OCI-LY1 (cell line): ENCODE results near the gene RASSF9.

Source experiments
- H2AFZ ChIP-seq: fragments of 200-600 bp; sonication (generic), shearing (Covaris generic); 2 replicates; pipeline ENCODE4 v1.6.0; 2014; ENCODE audit warnings: antibody characterized with exemption, mild to moderate bottlenecking, low read length
- H3F3A ChIP-seq: fragments of 200-600 bp; sonication (generic), shearing (Covaris generic); 2 replicates; pipeline ENCODE4 v1.6.0; 2014; ENCODE audit warnings: mild to moderate bottlenecking, antibody characterized with exemption, low read length, moderate library complexity; ENCODE audit not compliant: insufficient read depth
- H3K27ac ChIP-seq: fragments of 200-600 bp; sonication (generic); 2 replicates; pipeline ENCODE4 v1.5.1; 2014; ENCODE audit warnings: low read length, mixed run types, mild to moderate bottlenecking, low read depth; ENCODE audit not compliant: poor library complexity, severe bottlenecking
- H3K27me3 ChIP-seq: fragments of 200-600 bp; sonication (generic); 2 replicates; pipeline ENCODE4 v1.6.0; 2014; ENCODE audit warnings: antibody characterized with exemption, mild to moderate bottlenecking, low read length, moderate library complexity; ENCODE audit not compliant: insufficient read depth
- H3K36me3 ChIP-seq: fragments of 200-600 bp; sonication (generic); 2 replicates; pipeline ENCODE4 v1.6.1; 2014; ENCODE audit warnings: mild to moderate bottlenecking, antibody characterized with exemption, low read length, moderate library complexity, mixed read lengths; ENCODE audit not compliant: insufficient read depth
- H3K4me1 ChIP-seq: fragments of 200-600 bp; sonication (generic); 2 replicates; pipeline ENCODE4 v1.5.1; 2014; ENCODE audit warnings: mild to moderate bottlenecking, low read length, moderate library complexity; ENCODE audit not compliant: insufficient read depth, severe bottlenecking
- H3K4me2 ChIP-seq: fragments of 200-600 bp; sonication (generic), shearing (Covaris generic); 2 replicates; pipeline ENCODE4 v1.6.1; 2014; ENCODE audit warnings: low read length
- H3K4me3 ChIP-seq: fragments of 200-600 bp; sonication (generic); 2 replicates; pipeline ENCODE4 v1.5.1; 2014; ENCODE audit warnings: low read length, low read depth, mild to moderate bottlenecking, mixed read lengths; ENCODE audit not compliant: poor library complexity, severe bottlenecking
- H3K79me2 ChIP-seq: fragments of 200-600 bp; shearing (Covaris generic); 2 replicates; pipeline ENCODE4 v1.6.1; 2016; ENCODE audit warnings: mixed run types, low read length, mixed read lengths; ENCODE audit not compliant: insufficient read depth
- H3K9ac ChIP-seq: fragments of 200-600 bp; sonication (generic), shearing (Covaris generic); 2 replicates; pipeline ENCODE4 v1.6.1; 2014; ENCODE audit warnings: mild to moderate bottlenecking, low read length, mixed read lengths
- H3K9me2 ChIP-seq: fragments of 200-600 bp; sonication (generic), shearing (Covaris generic); 2 replicates; pipeline ENCODE4 v1.6.1; 2014; ENCODE audit warnings: low read depth, mild to moderate bottlenecking, low read length, mixed read lengths
- H3K9me3 ChIP-seq: fragments of 200-600 bp; shearing (Covaris generic); 2 replicates; pipeline ENCODE4 v1.6.1; 2014; ENCODE audit warnings: low read length, mixed read lengths
- H4K20me1 ChIP-seq: fragments of 200-600 bp; sonication (generic), shearing (Covaris generic); 2 replicates; pipeline ENCODE4 v1.6.0; 2016; ENCODE audit warnings: mild to moderate bottlenecking, low read length; ENCODE audit not compliant: insufficient read depth
- EZH2 ChIP-seq: fragments of 200-600 bp; sonication (generic), shearing (Covaris generic); IDR thresholded peaks from 2 replicates; pipeline ENCODE4 v1.8.0; 2017; ENCODE audit warnings: borderline replicate concordance, mixed run types, mild to moderate bottlenecking, antibody characterized with exemption, low read length, moderate library complexity, mixed read lengths
- TF ChIP-seq, protein P1 (sequence below): fragments of 200-600 bp; sonication (generic), shearing (Covaris generic); IDR thresholded peaks from 2 replicates; pipeline ENCODE4 v1.5.1; 2017; ENCODE audit warnings: mild to moderate bottlenecking, antibody characterized with exemption, low read length, moderate library complexity, mixed read lengths

RASSF9 gene

DNA sequence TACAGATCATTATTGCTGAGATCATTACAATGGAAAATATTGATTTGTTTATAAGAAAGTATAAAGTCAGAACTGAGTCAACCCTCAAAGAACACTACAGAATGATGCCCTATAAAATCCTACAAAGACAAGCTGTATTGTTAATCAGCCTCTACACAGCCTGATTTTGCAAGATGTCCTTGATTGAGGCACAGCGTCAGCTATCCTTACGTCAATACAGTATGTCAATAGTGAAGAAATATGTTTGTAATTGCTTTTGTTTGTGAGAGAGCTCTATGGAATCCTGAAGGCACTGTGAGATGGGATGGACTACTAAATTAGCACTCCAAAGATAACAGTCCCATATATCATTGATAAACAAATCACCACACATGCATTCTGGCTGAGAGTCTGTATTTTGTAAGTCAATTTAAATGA, 70.7 kb downstream of the RASSF9 start:
- TF ChIP-seq EZH2 = no peak
- TF ChIP-seq, protein P1, sequence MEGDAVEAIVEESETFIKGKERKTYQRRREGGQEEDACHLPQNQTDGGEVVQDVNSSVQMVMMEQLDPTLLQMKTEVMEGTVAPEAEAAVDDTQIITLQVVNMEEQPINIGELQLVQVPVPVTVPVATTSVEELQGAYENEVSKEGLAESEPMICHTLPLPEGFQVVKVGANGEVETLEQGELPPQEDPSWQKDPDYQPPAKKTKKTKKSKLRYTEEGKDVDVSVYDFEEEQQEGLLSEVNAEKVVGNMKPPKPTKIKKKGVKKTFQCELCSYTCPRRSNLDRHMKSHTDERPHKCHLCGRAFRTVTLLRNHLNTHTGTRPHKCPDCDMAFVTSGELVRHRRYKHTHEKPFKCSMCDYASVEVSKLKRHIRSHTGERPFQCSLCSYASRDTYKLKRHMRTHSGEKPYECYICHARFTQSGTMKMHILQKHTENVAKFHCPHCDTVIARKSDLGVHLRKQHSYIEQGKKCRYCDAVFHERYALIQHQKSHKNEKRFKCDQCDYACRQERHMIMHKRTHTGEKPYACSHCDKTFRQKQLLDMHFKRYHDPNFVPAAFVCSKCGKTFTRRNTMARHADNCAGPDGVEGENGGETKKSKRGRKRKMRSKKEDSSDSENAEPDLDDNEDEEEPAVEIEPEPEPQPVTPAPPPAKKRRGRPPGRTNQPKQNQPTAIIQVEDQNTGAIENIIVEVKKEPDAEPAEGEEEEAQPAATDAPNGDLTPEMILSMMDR = no peak
- Histone ChIP-seq H3F3A (no peaks in the 10 kb centered on the region), H3K9ac (no peak overlapping the region), H3K27me3 (no peaks in the 10 kb centered on the region), H3K79me2 (no peaks in the 10 kb centered on the region), H3K9me2 (no peaks in the 10 kb centered on the region), H4K20me1 (no peaks in the 10 kb centered on the region), H3K4me3 (no peak overlapping the region), H3K4me1 (no peaks in the 10 kb centered on the region), H2AFZ (no peak overlapping the region), H3K36me3 (no peaks in the 10 kb centered on the region), H3K27ac (no peak overlapping the region), H3K9me3 (no peaks in the 10 kb centered on the region), H3K4me2 (no peak overlapping the region)

GRCh38 chr12:85759623-85760022, 76.6 kb downstream of the RASSF9 start:
- Histone ChIP-seq H3K27ac (no peak overlapping the region), H4K20me1 (no peaks in the 10 kb centered on the region), H3K4me1 (no peaks in the 10 kb centered on the region), H3K36me3 (no peaks in the 10 kb centered on the region), H3K4me3 (no peak overlapping the region), H3K4me2 (no peak overlapping the region), H3K9ac (no peak overlapping the region), H3F3A (no peaks in the 10 kb centered on the region), H3K9me2 (no peaks in the 10 kb centered on the region), H3K27me3 (no peaks in the 10 kb centered on the region), H3K9me3 (no peaks in the 10 kb centered on the region), H3K79me2 (no peaks in the 10 kb centered on the region), H2AFZ (no peak overlapping the region)
- no peak for TF ChIP-seq EZH2
- TF ChIP-seq, protein P1 = no peak

DNA sequence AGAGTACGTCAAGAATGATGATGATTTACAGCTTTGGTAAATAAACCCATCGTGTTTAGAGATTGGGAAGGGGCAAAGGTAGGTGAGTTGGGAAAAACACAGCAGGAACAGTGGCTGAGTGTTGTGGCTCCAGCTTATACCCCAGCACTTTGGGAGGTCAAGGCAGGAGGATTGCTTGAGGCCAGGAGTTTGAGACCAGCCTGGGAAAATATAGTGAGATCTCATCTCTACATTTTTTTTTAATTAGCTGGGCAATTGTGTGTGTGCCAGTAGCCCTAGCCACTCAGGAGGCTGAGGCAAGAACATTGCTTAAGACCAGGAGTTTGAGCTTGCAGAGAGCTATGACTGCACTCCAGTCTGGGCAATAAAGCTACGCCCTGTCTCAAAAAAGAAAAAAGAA, 77.1 kb downstream of the RASSF9 start:
- H3F3A ChIP-seq = no peaks in the 10 kb centered on the region
- no peak overlapping the region for H3K27ac ChIP-seq
- H3K79me2 ChIP-seq = no peaks in the 10 kb centered on the region
- no peaks in the 10 kb centered on the region for H4K20me1 ChIP-seq
- no peak overlapping the region for H3K4me3 ChIP-seq
- H3K9ac ChIP-seq = no peak overlapping the region
- H3K9me3 ChIP-seq = no peaks in the 10 kb centered on the region
- no peaks in the 10 kb centered on the region for H3K9me2 ChIP-seq
- no peak overlapping the region for H3K4me2 ChIP-seq
- H2AFZ ChIP-seq = no peak overlapping the region
- H3K36me3 ChIP-seq = no peaks in the 10 kb centered on the region
- TF ChIP-seq, protein P1 = no peak
- no peak for TF ChIP-seq EZH2
- H3K4me1 ChIP-seq = no peaks in the 10 kb centered on the region
- no peaks in the 10 kb centered on the region for H3K27me3 ChIP-seq
